Epithelial cell of alveolus of lung (primary cell): ENCODE measurements around the gene LMTK3. TPM values are rescaled to one million over a fixed set of nuclear protein-coding genes. Genes with fewer than 3 reads are reported as not detected.

Source experiments
- total RNA-seq: library from RNA; depleted of rRNA; stranded (reverse); fragments of >200 nt; gene quantifications from 2 replicates; pipeline ENCODE4 v1.2.1, GENCODE V29; 2015

Gene LMTK3, protein sequence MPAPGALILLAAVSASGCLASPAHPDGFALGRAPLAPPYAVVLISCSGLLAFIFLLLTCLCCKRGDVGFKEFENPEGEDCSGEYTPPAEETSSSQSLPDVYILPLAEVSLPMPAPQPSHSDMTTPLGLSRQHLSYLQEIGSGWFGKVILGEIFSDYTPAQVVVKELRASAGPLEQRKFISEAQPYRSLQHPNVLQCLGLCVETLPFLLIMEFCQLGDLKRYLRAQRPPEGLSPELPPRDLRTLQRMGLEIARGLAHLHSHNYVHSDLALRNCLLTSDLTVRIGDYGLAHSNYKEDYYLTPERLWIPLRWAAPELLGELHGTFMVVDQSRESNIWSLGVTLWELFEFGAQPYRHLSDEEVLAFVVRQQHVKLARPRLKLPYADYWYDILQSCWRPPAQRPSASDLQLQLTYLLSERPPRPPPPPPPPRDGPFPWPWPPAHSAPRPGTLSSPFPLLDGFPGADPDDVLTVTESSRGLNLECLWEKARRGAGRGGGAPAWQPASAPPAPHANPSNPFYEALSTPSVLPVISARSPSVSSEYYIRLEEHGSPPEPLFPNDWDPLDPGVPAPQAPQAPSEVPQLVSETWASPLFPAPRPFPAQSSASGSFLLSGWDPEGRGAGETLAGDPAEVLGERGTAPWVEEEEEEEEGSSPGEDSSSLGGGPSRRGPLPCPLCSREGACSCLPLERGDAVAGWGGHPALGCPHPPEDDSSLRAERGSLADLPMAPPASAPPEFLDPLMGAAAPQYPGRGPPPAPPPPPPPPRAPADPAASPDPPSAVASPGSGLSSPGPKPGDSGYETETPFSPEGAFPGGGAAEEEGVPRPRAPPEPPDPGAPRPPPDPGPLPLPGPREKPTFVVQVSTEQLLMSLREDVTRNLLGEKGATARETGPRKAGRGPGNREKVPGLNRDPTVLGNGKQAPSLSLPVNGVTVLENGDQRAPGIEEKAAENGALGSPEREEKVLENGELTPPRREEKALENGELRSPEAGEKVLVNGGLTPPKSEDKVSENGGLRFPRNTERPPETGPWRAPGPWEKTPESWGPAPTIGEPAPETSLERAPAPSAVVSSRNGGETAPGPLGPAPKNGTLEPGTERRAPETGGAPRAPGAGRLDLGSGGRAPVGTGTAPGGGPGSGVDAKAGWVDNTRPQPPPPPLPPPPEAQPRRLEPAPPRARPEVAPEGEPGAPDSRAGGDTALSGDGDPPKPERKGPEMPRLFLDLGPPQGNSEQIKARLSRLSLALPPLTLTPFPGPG (N-terminal part only)
- total RNA-seq, result 0.26 and 4.5 TPM in 2 replicates

GRCh38 chr19:48511800-48512503 lies at the start of gene LMTK3:
Gene LMTK3 (minus strand): TSS chr19:48511835. CDS start chr19:48511576, 259 bp downstream.

DNA sequence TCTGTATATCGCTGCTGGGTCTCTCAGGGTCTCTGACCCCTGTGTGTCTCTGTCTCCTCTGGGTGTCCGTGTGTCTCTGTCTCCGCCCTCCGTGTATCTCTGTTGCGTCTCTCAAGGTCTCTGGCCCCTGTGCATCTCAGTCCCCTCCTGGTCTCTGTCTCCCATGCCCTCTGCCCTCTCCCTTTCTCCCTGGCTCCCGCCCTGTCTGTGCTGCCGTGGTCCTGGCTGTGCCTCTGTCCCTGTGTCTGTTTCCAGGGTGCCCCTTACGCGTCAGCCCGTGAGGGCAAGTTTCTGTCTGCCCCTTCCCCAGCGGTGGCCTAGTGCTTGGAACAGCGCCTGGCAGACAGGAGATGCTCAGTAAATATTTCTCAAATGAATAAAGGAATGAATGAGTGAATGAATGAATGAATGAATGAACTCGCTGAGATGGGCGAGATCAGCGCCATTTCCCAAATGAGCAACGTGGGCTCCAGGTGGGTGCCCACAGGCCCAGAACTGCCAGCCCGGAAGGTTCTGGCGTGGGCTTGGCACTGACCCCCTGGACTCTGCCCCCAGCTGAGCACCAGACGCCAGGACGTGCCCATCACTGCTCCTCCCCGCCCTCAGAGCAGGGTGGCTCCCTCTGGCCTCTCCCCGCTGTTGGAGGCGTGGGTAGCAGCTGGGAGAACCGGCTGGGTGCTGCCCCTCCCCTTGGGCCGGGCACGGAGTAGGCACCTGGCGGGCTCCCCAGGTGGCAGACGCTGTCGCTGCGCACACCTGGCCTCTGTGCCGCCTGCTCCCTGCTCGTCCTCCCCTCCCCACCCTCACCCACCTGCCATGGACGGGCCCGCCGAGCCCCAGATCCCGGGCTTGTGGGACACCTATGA lies 40.0 kb upstream of the LMTK3 start, which contains the start of gene SULT2B1:
SULT2B1 (plus strand) TSS at position 736 of the 866 bp plus-strand sequence; CDS start at position 817, 81 bp downstream.

GRCh38 chr19:48469289-48469881 lies 42.2 kb downstream of the LMTK3 start, which contains the start of gene CYTH2:
Gene CYTH2 (plus strand): TSS chr19:48469369. CDS start chr19:48469508, 139 bp downstream.

GRCh38 chr19:48455171-48455907 lies 56.3 kb downstream of the LMTK3 start, which contains the start of gene KCNJ14:
Gene KCNJ14 (plus strand): TSS chr19:48455574. CDS start chr19:48461725, 6,151 bp downstream.

DNA sequence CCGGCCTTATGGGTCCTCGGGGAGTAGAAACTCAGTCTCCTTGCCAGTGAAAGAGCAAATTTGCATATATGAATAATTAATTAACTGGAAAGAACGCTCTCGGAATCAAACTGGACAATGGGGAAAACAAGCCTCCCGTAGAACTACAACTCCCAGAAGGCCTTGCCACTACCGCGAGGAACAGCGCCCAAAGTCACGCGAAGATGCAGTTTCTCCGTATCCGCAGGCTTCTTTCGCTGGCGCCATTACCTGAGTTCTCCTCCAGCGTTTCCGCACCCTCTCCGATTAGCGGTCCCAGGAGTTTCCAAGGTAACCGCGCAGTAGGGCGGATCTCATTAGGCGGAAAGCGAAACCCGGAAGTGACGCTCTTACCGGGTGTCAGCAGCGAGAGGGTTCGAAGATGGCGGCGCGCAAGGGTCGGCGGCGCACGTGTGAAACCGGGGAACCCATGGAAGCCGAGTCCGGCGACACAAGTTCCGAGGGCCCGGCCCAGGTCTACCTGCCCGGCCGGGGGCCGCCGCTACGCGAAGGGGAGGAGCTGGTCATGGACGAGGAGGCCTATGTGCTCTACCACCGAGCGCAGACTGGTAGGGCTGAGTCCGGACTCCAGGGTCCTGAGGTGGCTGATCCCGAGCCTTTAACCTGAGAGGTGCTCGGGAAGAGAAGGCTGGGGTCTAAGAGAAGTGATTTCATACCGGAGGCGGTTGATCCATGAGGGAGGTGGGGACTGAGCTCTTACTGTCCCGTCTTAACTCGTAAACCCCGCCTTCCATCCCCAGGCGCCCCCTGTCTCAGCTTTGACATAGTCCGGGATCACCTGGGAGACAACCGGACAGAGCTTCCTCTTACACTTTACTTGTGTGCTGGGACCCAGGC lies 65.8 kb downstream of the LMTK3 start, which contains the start of gene GRWD1:
GRWD1 (plus strand) TSS at position 378 of the 876 bp plus-strand sequence; CDS start at position 401, 23 bp downstream.

Other genes with a start within 250 kb of the LMTK3 start
- 0.16 and 0.26 TPM in 2 replicates for gene ZNF114, start 241.8 kb downstream of the LMTK3 start, total RNA-seq
- 94.1 and 196 TPM in 2 replicates for gene EMP3, start 186.3 kb downstream of the LMTK3 start, total RNA-seq
- gene TMEM143, start 147.9 kb downstream of the LMTK3 start, total RNA-seq, result 2.6 and 12.5 TPM in 2 replicates
- gene SYNGR4, start 147.5 kb downstream of the LMTK3 start, total RNA-seq, result not detected in 2 replicates
- gene KDELR1, start 120.3 kb downstream of the LMTK3 start, total RNA-seq, result 205 and 376 TPM in 2 replicates
- 1.0 and 1.3 TPM in 2 replicates for gene GRIN2D, start 118.2 kb downstream of the LMTK3 start, total RNA-seq
- 35.1 and 45.9 TPM in 2 replicates for gene GRWD1, start 65.9 kb downstream of the LMTK3 start, total RNA-seq
- gene KCNJ14, start 56.3 kb downstream of the LMTK3 start, total RNA-seq, result 0.26 and 0.88 TPM in 2 replicates
- 24.7 and 34.3 TPM in 2 replicates for gene CYTH2, start 42.5 kb downstream of the LMTK3 start, total RNA-seq
- gene SULT2B1, start 40.3 kb upstream of the LMTK3 start, total RNA-seq, result 0.08 TPM in 1 of 2 replicates, not detected in the other
- not detected in 2 replicates for gene SPACA4, start 94.9 kb upstream of the LMTK3 start, total RNA-seq
- gene FAM83E, start 103.2 kb upstream of the LMTK3 start, total RNA-seq, result 0.26 TPM in 1 of 2 replicates, not detected in the other
- gene RPL18, start 107.3 kb upstream of the LMTK3 start, total RNA-seq, result 3,283 and 3,843 TPM in 2 replicates
- 9.2 and 12.9 TPM in 2 replicates for gene SPHK2, start 107.7 kb upstream of the LMTK3 start, total RNA-seq
- 1.2 and 33.1 TPM in 2 replicates for gene DBP, start 125.5 kb upstream of the LMTK3 start, total RNA-seq
- gene CA11, start 134.4 kb upstream of the LMTK3 start, total RNA-seq, result 1.3 and 4.6 TPM in 2 replicates
- gene NTN5, start 161.2 kb upstream of the LMTK3 start, total RNA-seq, result 0.72 TPM in 1 of 2 replicates, not detected in the other
- 0.13 TPM in 1 of 2 replicates, not detected in the other for gene FUT2, start 184.1 kb upstream of the LMTK3 start, total RNA-seq
- gene MAMSTR, start 207.9 kb upstream of the LMTK3 start, total RNA-seq, result 0.56 and 1.6 TPM in 2 replicates
- 3.4 and 8.3 TPM in 2 replicates for gene RASIP1, start 228.8 kb upstream of the LMTK3 start, total RNA-seq
- gene IZUMO1, start 235.1 kb upstream of the LMTK3 start, total RNA-seq, result 0.56 TPM in 1 of 2 replicates, not detected in the other
- 0.39 TPM in 1 of 2 replicates, not detected in the other for gene FUT1, start 240.8 kb upstream of the LMTK3 start, total RNA-seq
- gene FGF21, start 243.7 kb upstream of the LMTK3 start, total RNA-seq, result not detected in 2 replicates